GM18867 (cell line): ENCODE results near the gene HSD17B7.
"Not testable (repeated sequence)": the region's sequence is repeated elsewhere in the genome, so short reads cannot be mapped to it uniquely, and the experiment has no call there.

Experiments
- ATAC-seq: cut with Tn5 transposase; IDR thresholded peaks from one replicate; pipeline ENCODE4 v1.9.1; 2021; ENCODE audit warnings: mild to moderate bottlenecking, moderate library complexity; ENCODE audit not compliant: unreplicated experiment

Gene HSD17B7

DNA sequence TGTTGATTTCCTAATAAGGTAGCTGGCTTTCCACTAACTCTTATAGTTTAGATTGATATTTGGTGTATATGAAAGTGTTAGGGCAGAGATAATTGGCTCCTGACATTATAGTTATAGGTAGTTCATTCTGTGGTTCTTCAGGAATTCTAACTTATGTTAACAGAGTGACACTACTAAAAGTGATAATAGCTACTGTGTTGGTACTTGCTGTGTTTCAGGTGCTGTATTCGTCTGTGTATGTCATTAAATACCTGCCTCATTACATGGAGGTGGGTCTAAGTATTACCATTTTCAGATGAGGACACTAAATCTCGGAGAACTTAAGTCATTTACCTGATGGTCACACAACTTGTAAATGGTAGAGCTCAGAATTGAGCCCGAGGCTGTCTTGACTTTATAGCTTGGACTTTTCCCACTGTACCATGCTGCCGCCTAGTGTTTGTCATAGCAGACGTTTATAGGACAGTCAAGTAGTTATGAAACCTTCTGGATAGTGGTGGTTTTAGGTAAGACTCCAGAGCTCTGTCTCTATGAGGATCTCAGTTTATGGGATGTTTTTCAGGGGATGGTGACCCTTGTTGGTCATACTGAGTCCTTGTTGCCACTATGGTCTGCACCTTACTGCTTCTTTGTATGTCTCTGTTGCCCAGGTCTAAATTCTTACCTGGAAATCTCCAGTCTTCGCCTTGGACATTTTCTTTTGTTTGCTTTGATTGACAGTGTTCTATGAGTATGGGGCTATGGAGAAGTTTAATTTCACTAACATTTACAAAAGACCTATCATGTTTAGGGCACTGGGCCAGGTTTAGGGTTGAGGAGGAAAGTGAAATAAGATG lies 9.7 kb downstream of the HSD17B7 start:
- ATAC-seq: not testable (repeated sequence)

DNA sequence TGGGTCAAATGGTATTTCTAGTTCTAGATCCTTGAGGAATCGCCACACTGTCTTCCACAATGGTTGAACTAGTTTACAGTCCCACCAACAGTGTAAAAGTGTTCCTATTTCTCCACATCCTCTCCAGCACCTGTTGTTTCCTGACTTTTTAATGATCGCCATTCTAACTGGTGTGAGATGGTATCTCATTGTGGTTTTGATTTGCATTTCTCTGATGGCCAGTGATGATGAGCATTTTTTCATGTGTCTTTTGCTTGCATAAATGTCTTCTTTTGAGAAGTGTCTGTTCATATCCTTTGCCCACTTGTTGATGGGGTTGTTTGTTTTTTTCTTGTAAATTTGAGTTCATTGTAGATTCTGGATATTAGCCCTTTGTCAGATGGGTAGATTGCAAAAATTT lies 17.0 kb downstream of the HSD17B7 start:
- not testable (repeated sequence) for ATAC-seq

DNA sequence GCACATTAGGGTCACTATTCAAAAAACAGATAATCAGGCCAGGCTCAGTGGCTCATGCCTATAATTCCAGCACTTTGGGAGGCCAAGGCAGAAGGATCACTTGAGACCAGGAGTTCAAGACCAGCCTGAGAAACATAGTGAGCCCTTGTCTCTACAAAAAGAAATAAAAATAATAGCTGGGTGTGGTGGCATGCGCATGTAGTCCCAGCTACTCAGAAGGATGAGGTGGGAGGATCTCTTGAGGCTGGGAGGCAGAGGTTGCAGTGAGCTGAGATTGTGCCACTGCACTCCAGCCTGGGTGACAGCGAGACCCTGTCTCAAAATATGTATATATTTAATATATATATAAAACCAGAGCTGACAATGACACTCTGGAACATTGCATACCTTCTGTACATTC lies 21.9 kb downstream of the HSD17B7 start:
- not testable (repeated sequence) for ATAC-seq

DNA sequence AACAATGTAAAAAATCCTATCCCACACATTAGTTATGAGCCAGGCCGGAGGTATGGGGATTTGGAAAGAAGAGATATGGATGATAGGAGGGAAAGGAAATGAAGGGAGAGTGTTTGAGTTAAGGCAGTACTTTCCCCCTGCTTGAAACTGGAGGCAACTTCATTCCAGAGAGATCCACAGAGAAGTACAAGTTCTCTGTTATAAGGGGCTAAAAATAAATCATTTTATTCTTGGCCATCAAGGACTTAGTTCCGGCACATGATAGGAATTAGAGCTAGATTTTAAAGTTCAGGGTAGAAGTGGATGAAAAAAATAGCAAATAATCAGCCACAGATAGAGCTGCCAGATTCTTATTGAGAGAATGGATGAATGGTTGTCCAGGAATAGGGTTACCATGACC lies 27.6 kb downstream of the HSD17B7 start:
- not testable (repeated sequence) for ATAC-seq

DNA sequence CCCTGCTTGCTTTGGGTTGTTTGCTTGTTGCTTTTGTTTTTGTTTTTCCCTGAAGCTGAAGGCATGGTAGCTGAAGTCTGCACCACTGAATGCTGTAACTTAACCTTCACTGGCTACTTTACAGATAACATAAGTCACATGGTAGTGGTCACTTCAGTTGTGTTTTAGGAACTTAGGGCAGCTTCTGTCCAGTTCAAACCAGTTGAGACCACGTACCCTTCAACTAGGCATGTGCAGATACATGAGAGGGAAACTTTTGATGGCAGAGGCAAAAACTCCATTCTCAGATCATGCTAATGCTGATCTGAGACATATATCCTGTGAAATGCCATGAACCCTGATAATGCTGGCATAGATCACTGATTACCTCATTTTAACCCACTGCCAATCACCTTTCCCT lies 28.2 kb downstream of the HSD17B7 start:
- not testable (repeated sequence) for ATAC-seq

DNA sequence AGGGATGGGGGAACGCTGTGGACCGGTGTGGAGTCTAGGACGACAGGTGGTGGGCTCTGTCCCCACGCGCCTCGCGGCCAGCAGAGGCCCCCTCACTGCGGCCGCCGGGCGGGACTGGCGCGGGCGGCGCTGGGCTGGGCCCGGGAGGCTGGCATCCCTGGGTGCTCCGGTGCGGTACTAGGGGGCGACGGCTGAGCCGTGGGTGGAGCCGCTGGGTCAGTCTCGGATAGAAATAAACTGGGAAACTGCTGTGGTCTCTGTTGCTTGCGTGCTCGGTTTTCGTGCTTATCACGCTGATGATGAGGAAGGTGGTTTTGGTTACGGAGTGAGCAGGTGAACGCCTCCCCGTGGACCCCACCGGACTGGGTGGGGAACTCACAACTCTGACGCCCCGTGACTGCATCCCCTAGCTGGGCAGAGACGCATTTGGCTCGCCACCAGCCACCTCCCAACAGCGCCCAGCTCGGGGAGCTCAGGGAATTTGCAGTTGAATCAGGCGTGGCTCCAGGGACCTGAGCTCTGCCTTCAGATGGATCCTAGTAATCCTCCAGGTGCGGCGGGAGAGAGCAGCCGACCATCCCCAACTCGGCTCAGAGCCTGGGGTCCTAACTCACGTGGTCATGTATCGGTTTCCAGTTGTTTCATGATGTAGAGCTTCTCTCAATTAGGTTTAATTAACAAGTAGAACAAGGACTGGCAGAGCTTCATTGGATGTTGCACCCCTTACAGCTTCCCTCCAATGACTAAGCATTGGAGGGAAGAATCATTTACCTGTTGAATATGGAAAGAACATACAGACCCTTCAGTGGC lies 32.1 kb downstream of the HSD17B7 start:
- no peak for ATAC-seq

DNA sequence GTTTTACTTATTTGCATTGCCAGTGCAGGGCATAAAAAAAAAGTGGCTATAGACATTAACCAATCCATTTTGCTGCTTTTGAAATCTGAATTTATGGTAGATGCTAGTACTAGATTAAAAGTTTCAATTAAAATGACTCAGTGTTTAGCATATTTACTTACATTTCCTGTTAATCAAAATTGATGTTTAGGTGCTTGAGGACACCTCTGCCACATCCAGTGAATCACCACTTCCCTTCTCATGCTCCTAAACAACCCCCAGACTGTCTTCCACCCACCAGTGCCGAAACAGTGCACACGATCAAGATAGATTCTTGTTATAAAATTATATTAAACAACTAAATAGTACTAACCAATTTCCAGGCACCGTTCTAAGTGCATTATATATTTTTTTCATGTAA lies 32.7 kb downstream of the HSD17B7 start:
- no peak for ATAC-seq

DNA sequence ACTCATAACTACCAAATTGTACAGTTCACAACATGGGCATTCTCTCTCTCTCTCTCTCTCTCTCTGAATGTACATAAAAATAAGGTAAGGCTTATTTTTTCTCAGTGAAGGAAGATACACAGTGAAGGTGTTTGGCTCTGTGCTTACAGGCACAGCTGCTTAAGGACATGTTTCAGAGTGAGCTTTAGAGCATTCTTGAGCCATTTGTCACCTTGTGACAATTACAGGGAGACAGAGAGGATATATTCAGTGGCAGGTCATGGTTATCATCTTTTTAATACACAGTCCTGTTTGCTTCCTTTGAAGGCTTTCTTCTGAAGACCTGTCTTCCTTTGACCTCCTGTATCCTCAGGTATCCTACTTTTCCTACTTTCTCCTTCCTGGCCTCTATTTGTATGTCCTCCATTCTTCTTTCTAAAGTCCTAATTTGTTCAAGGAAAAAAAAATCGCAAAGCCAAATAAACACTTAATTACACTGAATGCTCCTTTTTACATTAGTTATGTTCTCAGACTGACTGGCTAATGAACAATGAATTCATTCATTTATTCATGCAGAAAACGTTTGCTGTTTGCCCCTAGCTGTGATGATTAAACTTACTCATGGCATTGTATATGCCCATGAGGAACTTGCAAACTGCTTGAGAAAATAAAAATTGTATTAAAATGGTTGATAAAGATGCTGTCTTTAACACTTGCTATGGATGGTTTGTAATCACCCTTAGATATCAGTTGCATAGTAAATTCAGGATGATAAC lies 33.4 kb downstream of the HSD17B7 start:
- no peak for ATAC-seq

DNA sequence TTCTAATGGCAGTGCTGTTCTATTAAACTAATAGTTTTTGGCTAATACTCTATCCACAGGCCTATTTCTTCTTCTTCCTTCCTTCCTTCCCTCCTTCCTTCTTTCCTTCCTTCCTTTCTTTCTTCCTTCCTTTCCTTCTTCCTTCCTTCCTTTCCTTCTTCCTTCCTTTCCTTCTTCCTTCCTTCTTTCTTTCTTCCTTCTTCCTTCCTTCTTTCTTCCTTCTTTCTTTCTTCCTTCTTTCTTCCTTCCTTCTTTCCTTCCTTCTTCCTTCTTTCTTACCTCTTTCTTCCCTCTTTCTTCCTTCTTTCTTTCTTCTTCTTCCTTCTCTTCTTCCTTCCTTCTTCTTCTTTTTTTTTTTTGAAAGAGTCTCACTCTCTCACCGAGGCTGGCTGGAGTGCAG lies 38.8 kb downstream of the HSD17B7 start:
- ATAC-seq: no peak

DNA sequence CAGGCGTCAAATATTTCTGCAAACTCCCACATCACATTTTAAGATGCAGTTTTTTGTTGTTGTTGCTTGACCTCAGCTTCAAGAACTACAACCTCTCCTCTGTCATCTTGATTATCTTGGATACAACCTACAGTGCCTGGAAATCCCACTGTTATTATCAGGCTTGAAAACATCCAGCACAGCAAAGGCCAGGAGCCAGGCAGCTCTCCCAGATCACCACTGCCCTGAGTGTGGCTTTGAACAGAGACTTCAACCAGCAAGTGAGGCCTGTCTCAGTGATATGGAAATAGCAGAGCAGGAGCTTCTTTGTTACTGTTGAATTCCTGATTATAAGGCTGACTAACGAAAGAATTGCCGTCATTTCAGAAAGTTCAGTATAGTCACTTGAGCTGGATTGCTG lies 42.0 kb downstream of the HSD17B7 start:
- no peak for ATAC-seq

DNA sequence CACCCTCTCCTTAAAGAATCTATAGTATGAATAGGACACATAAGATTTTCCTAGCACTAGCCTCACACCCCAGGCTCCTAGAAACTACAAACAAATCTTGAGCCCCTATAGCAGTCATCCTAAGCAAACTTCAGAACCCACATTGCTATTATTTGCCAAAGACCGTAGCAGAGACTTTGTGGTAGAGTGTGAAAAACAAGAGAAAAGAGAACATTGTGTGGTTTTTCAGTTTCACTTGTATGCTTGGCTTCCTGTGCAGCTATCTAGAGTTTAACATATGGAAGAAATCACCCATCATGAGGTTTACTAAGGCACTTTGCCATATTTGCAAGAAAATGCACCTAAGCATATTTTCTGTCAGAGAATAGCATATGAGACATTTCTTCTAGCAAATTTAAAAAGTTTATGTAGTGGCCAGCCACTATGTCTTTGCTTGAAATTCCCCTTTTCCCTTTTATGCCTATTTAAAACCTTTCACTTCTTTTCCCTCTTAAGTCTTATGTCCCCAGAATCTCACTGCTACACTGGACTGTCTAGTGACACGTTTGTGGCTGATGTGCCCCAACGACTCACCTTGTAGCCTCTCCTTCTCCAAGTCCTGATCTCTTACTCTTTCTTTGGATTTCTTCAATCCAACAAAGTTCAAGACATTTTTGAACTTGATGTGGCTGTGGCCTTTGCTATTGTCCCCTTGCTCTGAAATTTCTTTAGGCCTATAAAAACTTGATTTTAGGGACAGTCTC lies 44.8 kb downstream of the HSD17B7 start:
- peak; percentile 91 for ATAC-seq

DNA sequence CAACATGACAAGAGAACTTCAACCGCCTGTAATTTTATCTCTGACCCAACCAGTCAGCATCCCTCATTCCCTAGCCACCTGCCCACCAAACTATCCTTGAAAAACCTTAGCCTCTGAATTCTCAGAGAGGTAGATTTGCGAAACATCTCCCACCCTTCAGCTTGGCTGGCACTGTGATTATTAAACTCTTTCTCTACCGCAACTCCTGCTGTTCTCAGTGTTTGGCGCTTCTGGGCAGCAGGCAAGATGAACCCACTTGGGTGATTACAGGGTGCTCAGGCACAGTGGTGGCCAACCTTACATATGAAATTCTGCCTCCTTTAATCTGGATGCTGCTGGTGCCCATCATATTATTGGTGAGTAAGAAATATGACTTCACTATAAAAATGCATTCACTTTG lies 48.4 kb downstream of the HSD17B7 start:
- no peak for ATAC-seq

DNA sequence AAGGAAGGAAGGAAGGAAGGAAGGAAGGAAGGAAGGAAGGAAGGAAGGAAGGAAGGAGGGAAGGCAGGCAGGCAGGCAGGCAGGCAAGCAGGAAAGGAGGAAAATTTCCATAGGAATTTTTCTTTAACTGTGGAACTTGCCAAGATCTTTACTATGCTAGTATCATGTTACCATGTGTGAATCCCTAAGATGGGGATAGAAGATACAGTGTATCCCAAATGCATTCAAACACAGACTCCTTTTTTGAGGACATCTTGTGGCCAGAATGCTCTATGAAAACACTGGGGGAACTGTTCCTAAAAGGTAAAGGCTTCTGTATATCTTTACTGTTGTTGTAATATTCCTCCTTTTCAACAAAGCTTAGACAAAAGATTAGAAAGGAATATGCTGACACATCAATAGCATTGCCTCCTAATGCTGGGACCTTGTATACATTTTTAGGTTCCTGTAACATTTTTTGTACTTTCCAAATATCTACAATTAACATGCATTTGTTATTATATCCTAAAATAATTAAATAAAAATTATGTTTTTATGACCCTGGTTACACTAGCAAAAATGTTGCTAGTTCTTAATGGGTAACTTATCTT lies 49.8 kb downstream of the HSD17B7 start:
- no peak for ATAC-seq

DNA sequence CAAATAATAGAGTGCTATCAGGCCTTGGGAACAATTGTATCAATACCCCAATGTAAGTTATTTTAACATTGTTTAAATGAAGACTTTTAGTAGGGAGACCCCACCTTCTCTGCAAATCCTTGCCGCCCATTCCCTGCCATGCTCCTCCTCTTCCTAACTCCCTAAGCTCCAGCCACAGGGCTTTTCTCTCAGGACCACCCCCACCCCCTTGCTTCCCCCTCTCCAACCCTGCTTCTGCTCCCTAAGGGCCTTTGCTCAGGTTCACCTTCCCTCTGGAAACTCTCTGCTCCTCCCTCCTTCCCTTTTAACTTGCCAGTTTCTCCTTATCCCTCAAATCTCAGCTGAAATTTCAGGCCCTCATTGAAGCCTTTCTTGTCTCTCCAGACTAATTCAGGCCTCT lies 53.7 kb downstream of the HSD17B7 start:
- no peak for ATAC-seq

DNA sequence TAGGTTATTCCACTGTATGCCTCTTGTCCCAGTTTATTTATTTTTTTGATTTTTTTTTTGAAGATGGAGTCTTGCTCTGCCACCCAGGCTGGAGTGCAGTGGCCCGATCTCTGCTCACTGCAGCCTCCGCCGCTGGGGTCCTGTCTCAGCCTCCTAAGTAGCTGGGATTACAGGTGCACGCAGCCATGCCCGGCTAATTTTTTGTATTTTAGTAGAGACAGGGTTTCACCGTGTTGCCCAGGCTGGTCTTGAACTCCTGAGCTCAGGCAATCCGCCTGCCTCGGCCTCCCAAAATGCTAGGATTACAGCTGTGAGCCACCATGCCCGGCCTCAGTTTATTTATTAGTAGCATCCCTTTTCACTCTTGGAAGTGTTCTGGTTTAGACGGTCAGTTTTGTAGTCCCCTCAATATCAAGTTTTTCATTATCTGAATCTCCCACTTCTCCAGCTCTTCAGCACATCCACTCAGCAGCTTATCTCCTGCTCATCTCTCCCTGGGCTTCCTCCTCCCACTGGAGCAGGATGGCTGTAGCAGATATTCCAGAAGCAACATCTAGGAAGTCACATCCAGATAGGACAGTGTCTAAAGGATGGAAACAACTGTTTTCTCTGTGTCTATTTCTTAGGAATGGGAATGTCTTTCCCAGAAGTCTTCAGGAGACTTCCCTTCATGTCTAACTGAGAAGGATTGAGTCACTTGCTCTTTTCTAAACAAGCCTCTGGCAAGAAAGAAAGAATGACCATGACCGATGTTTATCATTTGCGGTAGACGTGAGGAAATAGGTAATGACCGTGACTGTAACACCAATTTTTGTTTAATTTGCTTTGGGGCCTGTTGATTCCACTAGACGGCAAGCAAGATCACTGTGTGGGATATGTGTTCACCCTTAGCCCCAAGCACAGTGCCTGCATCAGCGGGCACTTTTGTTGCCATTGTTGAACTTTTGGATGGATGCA lies 56.0 kb downstream of the HSD17B7 start:
- ATAC-seq: no peak

DNA sequence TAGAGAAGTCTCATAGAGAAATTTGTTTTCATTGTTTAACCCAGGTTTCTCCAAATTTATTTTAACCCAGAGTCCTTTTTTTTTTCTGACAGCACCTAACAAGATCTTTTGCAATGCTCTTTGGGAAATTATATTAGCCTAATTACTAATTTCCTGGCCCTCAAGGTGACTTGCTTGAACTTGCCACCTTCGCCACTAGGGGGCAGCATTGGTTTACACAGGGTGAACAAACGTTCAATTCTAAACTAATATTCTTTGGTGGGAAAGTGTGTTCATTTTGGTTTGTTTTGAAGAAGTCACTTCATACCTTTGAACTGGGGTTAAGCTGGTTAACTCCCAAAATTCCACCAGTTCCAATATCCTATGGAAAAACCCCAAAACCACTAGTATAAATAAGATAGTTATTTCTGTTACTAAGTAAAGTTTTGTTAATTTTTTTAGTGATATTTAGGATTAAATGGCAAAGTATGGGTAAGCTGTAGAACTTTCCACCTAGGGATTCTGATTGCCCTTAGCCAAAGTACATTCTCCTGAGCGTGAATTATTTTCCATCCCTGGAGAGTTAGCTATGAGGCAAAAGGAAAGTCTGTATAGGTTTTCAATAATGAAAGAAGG lies 57.4 kb downstream of the HSD17B7 start:
- peak; percentile 86 for ATAC-seq

DNA sequence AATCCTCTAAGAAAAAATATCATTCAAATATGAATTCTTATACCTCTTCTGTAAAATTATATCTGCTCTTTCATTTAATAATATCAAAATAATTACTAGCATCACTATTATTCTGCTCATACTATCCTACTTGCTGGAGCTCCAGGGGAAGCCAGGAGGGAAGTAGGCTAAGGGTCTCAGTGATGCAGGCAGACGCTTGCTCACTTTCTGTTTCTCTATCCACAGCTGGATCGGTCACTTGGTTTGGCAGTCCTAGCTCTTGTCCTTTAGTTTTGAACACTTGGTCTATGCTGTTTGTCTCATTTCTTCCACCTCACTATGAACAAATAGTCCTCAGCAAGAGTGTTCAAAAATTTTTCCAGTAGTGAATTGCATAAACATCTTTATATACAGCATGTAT lies 59.2 kb downstream of the HSD17B7 start:
- no peak for ATAC-seq

DNA sequence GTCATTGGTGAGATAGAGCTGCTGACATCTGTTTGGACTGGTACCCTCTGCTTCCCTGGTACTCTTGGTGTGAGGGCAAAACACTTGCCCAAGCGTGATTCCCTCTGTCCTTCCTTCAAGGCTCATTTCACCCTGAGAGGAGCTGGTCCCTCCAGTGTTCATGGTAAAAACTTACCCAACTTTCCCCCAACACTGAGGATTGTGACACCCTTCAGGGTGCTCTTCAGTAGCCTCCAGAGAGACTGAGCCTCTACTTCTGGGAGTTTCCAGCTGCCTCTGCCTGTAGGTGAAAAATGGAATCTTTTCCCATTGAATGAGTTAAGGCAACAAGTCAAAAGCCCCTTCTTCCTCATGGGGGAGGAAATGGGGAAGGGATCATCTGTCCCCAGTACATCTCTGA lies 60.8 kb downstream of the HSD17B7 start:
- no peak for ATAC-seq
